Smooth muscle cell (in vitro differentiated cells): ENCODE data around the gene CALHM6. TPM values are rescaled to one million over a fixed set of nuclear protein-coding genes. Genes with fewer than 3 reads are reported as not detected.

Source experiments
- DNase-seq: peaks from one replicate; lab custom pipeline; 2025; ENCODE audit not compliant: unreplicated experiment; lab: John Stamatoyannopoulos, UW
- H2AFZ ChIP-seq: fragments of 200-600 bp; sonication (generic); 2 replicates; pipeline ENCODE4 v1.6.0; 2016; ENCODE audit warnings: antibody characterized with exemption, low read depth, mild to moderate bottlenecking
- H3F3A ChIP-seq: fragments of 200-600 bp; sonication (generic); 2 replicates; pipeline ENCODE4 v1.6.0; 2017; ENCODE audit warnings: antibody characterized with exemption, low read depth
- H3K27ac ChIP-seq: fragments of 200-600 bp; sonication (generic); 2 replicates; pipeline ENCODE4 v1.5.1; 2016; ENCODE audit warnings: low read depth, mild to moderate bottlenecking
- H3K27me3 ChIP-seq: fragments of 200-600 bp; sonication (generic); 2 replicates; pipeline ENCODE4 v1.6.1; 2016; ENCODE audit warnings: low read depth, mild to moderate bottlenecking
- H3K36me3 ChIP-seq: fragments of 200-600 bp; sonication (generic); 2 replicates; pipeline ENCODE4 v1.5.1; 2016; ENCODE audit warnings: low read depth
- H3K4me1 ChIP-seq: fragments of 200-600 bp; sonication (generic); 2 replicates; pipeline ENCODE4 v1.5.1; 2016; ENCODE audit warnings: low read depth
- H3K4me2 ChIP-seq: fragments of 200-600 bp; sonication (generic); 2 replicates; pipeline ENCODE4 v1.6.0; 2016; ENCODE audit warnings: mild to moderate bottlenecking
- H3K4me3 ChIP-seq: fragments of 200-600 bp; sonication (generic); 2 replicates; pipeline ENCODE4 v1.5.1; 2016; ENCODE audit warnings: mild to moderate bottlenecking
- H3K79me2 ChIP-seq: fragments of 200-600 bp; sonication (generic); 2 replicates; pipeline ENCODE4 v1.6.0; 2016; ENCODE audit warnings: low read depth, mild to moderate bottlenecking
- H3K9ac ChIP-seq: fragments of 200-600 bp; sonication (generic); 2 replicates; pipeline ENCODE4 v1.6.0; 2016; ENCODE audit warnings: low read depth
- H3K9me3 ChIP-seq: fragments of 200-600 bp; sonication (generic); replicated peaks from 2 replicates; pipeline ENCODE4 v1.5.1; 2016; ENCODE audit warnings: low read depth
- H4K20me1 ChIP-seq: fragments of 200-600 bp; sonication (generic); 2 replicates; pipeline ENCODE4 v1.6.0; 2016; ENCODE audit warnings: low read depth
- WGBS: methylation state at CpG from one replicate; pipeline ENCODE4 v1.1.7; 2016; ENCODE audit warnings: low lambda C conversion rate; 5-methylcytosine and 5-hydroxymethylcytosine counted together
- polyA plus RNA-seq: library from polyadenylated mRNA; unstranded; fragments of >200 nt; fragmentation: Nextera tagmentation; extraction: Ambion mirVana; gene quantifications from 2 replicates; pipeline ENCODE4 v1.2.1, GENCODE V29; 2016
- total RNA-seq: library from RNA; depleted of rRNA; stranded (reverse); fragments of >200 nt; gene quantifications from 2 replicates; pipeline ENCODE4 v1.2.3, GENCODE V29; 2014
- TF ChIP-seq, protein P1 (sequence below): fragments of 200-600 bp; sonication (generic); IDR thresholded peaks from 2 replicates; pipeline ENCODE4 v1.5.1; 2017; ENCODE audit warnings: borderline replicate concordance, mild to moderate bottlenecking, antibody characterized with exemption; ENCODE audit not compliant: insufficient read depth, poor library complexity, severe bottlenecking

CALHM6 gene
- 5.1 and 12.1 TPM in 2 replicates for total RNA-seq
- 3.4 and 4.6 TPM in 2 replicates for polyA plus RNA-seq

DNA sequence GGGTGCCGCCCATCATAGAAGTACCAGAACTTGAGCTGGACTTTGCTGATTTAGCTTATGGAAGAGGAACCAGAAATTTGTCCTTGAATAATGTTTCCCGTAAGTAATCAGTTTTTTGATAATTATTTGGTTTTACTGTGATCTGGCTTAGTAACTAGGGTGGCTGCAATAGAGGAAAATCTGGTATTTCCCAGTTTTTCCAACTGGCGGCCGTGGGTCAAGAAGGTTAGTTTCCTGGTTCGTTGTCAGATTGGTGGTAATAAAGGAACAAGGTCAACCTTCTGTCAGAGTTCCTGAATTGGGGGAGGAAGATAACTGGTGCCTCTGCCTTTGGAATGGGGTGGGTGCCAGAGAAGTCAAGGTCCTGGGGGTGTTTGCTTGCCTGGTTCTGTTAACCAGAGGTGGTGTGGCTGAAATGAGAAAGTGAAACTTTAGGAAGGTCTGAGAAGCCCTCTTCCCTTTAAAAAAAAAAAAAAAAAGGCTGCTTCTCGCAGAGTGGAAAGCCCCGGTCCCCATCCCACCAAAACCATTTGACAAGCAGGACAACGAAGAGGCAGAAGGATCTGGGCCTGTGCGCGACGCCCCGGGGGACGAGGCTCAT, at the start of gene CALHM6:
TSS of gene CALHM6 (plus strand) at position 45 of the 601 bp plus-strand sequence. CDS start at position 600, 555 bp downstream.
- TF ChIP-seq, protein P1, sequence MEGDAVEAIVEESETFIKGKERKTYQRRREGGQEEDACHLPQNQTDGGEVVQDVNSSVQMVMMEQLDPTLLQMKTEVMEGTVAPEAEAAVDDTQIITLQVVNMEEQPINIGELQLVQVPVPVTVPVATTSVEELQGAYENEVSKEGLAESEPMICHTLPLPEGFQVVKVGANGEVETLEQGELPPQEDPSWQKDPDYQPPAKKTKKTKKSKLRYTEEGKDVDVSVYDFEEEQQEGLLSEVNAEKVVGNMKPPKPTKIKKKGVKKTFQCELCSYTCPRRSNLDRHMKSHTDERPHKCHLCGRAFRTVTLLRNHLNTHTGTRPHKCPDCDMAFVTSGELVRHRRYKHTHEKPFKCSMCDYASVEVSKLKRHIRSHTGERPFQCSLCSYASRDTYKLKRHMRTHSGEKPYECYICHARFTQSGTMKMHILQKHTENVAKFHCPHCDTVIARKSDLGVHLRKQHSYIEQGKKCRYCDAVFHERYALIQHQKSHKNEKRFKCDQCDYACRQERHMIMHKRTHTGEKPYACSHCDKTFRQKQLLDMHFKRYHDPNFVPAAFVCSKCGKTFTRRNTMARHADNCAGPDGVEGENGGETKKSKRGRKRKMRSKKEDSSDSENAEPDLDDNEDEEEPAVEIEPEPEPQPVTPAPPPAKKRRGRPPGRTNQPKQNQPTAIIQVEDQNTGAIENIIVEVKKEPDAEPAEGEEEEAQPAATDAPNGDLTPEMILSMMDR = no peak
- Histone ChIP-seq H3K4me1 (peaks cover 3% of the 10 kb centered on the region), H3K9ac (no peak within 1 kb of the TSS), H3K4me2 (peak within 1 kb of the TSS; percentile 92), H2AFZ (peak within 1 kb of the TSS; percentile 86), H3K27me3 (peaks cover 39% of the 10 kb centered on the region), H3F3A (no peaks in the 10 kb centered on the region), H3K9me3 (no peaks in the 10 kb centered on the region), H3K79me2 (no peaks in the 10 kb centered on the region), H4K20me1 (no peaks in the 10 kb centered on the region), H3K27ac (no peak within 1 kb of the TSS), H3K36me3 (no peaks in the 10 kb centered on the region), H3K4me3 (peak within 1 kb of the TSS; percentile 56)
- 48% methylated on average over 13 of the region's 13 CpGs for WGBS
- DNase-seq = no peak

DNA sequence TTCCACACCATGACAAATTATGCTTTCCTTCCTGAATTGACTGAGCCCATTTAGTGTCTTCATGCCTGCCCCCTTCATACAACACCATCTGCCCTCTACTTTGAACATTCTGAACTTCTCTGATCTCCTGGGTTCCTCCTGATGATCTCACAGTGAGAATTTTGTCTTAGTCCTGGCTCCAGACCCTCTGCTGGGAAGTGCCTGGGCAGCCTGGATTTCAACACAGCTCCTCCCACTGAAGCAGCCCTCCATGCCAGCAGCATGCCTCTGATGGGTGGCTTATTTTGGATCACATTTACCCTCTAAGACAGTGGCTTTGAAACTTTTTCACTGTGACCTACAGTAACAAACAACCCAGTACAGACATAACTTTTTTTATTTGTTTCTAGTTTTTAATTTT, 48.9 kb upstream of the CALHM6 start:
- peaks cover 80% of the 10 kb centered on the region for H4K20me1 ChIP-seq
- H3K79me2 ChIP-seq = peaks cover 96% of the 10 kb centered on the region
- peak overlapping the region; percentile 36 for H3K27ac ChIP-seq
- peaks cover 2% of the 10 kb centered on the region for H3F3A ChIP-seq
- no peaks in the 10 kb centered on the region for H3K9me3 ChIP-seq
- peak overlapping the region; percentile 66 for H3K4me2 ChIP-seq
- H3K4me3 ChIP-seq = no peak overlapping the region
- no peak overlapping the region for H3K9ac ChIP-seq
- peaks cover 24% of the 10 kb centered on the region for H3K4me1 ChIP-seq
- TF ChIP-seq, protein P1 = no peak
- H2AFZ ChIP-seq = no peak overlapping the region
- no peaks in the 10 kb centered on the region for H3K27me3 ChIP-seq
- no peak for DNase-seq
- H3K36me3 ChIP-seq = peaks cover 7% of the 10 kb centered on the region

GRCh38 chr6:116413357-116413756, 47.8 kb upstream of the CALHM6 start:
- Histone ChIP-seq H3K79me2 (peaks cover 96% of the 10 kb centered on the region), H3K36me3 (peaks cover 7% of the 10 kb centered on the region), H3F3A (no peaks in the 10 kb centered on the region), H3K9me3 (no peaks in the 10 kb centered on the region), H2AFZ (no peak overlapping the region), H3K27ac (no peak overlapping the region), H3K27me3 (no peaks in the 10 kb centered on the region), H3K9ac (no peak overlapping the region), H3K4me1 (peaks cover 17% of the 10 kb centered on the region), H3K4me3 (no peak overlapping the region), H4K20me1 (peaks cover 69% of the 10 kb centered on the region), H3K4me2 (no peak overlapping the region)
- no peak for DNase-seq
- WGBS = 85% methylated on average over 1 of the region's 1 CpG
- TF ChIP-seq, protein P1 = no peak

DNA sequence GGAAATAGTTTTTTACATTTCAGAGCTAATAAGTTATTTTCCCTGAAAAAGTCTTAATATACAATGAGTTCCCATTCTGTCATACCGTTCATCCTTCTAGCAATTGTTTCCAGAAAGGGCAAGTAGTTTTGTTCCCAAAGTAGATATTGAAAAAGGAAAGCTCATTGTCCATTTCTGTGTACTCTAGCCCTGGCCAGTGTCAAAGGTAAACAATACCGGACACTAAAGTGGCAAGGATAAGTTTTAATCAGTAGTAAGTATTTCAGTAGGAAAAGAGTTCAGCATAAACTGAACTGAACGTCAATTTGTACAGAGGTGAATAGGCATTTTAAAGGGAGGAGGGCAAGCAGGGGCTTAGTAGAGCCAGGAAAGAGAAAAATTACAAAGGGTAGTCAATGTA, 43.5 kb upstream of the CALHM6 start:
- no peak overlapping the region for H3K4me3 ChIP-seq
- DNase-seq = no peak
- H3K9ac ChIP-seq = no peak overlapping the region
- peaks cover 7% of the 10 kb centered on the region for H3K36me3 ChIP-seq
- TF ChIP-seq, protein P1 = no peak
- H3K4me1 ChIP-seq = peaks cover 8% of the 10 kb centered on the region
- no peaks in the 10 kb centered on the region for H3K27me3 ChIP-seq
- H2AFZ ChIP-seq = no peak overlapping the region
- H3F3A ChIP-seq = no peaks in the 10 kb centered on the region
- no peak overlapping the region for H3K27ac ChIP-seq
- whole genome bisulfite sequencing = 96% methylated on average over 3 of the region's 3 CpGs
- no peaks in the 10 kb centered on the region for H3K9me3 ChIP-seq
- no peak overlapping the region for H3K4me2 ChIP-seq
- peaks cover 69% of the 10 kb centered on the region for H4K20me1 ChIP-seq
- peaks cover 88% of the 10 kb centered on the region for H3K79me2 ChIP-seq
